Smooth muscle cell (in vitro differentiated cells): ENCODE measurements around the gene PIMREG. TPM values are rescaled to one million over a fixed set of nuclear protein-coding genes. Genes with fewer than 3 reads are reported as not detected.

Source experiments
- DNase-seq: peaks from one replicate; lab custom pipeline; 2025; ENCODE audit not compliant: unreplicated experiment; lab: John Stamatoyannopoulos, UW
- H2AFZ ChIP-seq: fragments of 200-600 bp; sonication (generic); 2 replicates; pipeline ENCODE4 v1.6.0; 2016; ENCODE audit warnings: antibody characterized with exemption, low read depth, mild to moderate bottlenecking
- H3F3A ChIP-seq: fragments of 200-600 bp; sonication (generic); 2 replicates; pipeline ENCODE4 v1.6.0; 2017; ENCODE audit warnings: antibody characterized with exemption, low read depth
- H3K27ac ChIP-seq: fragments of 200-600 bp; sonication (generic); 2 replicates; pipeline ENCODE4 v1.5.1; 2016; ENCODE audit warnings: low read depth, mild to moderate bottlenecking
- H3K27me3 ChIP-seq: fragments of 200-600 bp; sonication (generic); 2 replicates; pipeline ENCODE4 v1.6.1; 2016; ENCODE audit warnings: low read depth, mild to moderate bottlenecking
- H3K36me3 ChIP-seq: fragments of 200-600 bp; sonication (generic); 2 replicates; pipeline ENCODE4 v1.5.1; 2016; ENCODE audit warnings: low read depth
- H3K4me1 ChIP-seq: fragments of 200-600 bp; sonication (generic); 2 replicates; pipeline ENCODE4 v1.5.1; 2016; ENCODE audit warnings: low read depth
- H3K4me2 ChIP-seq: fragments of 200-600 bp; sonication (generic); 2 replicates; pipeline ENCODE4 v1.6.0; 2016; ENCODE audit warnings: mild to moderate bottlenecking
- H3K4me3 ChIP-seq: fragments of 200-600 bp; sonication (generic); 2 replicates; pipeline ENCODE4 v1.5.1; 2016; ENCODE audit warnings: mild to moderate bottlenecking
- H3K79me2 ChIP-seq: fragments of 200-600 bp; sonication (generic); 2 replicates; pipeline ENCODE4 v1.6.0; 2016; ENCODE audit warnings: low read depth, mild to moderate bottlenecking
- H3K9ac ChIP-seq: fragments of 200-600 bp; sonication (generic); 2 replicates; pipeline ENCODE4 v1.6.0; 2016; ENCODE audit warnings: low read depth
- H3K9me3 ChIP-seq: fragments of 200-600 bp; sonication (generic); replicated peaks from 2 replicates; pipeline ENCODE4 v1.5.1; 2016; ENCODE audit warnings: low read depth
- H4K20me1 ChIP-seq: fragments of 200-600 bp; sonication (generic); 2 replicates; pipeline ENCODE4 v1.6.0; 2016; ENCODE audit warnings: low read depth
- CTCF ChIP-seq: fragments of 200-600 bp; sonication (generic); IDR thresholded peaks from 2 replicates; pipeline ENCODE4 v1.5.1; 2017; ENCODE audit warnings: borderline replicate concordance, mild to moderate bottlenecking, antibody characterized with exemption; ENCODE audit not compliant: insufficient read depth, poor library complexity, severe bottlenecking
- WGBS: methylation state at CpG from one replicate; pipeline ENCODE4 v1.1.7; 2016; ENCODE audit warnings: low lambda C conversion rate; 5-methylcytosine and 5-hydroxymethylcytosine counted together
- polyA plus RNA-seq: library from polyadenylated mRNA; unstranded; fragments of >200 nt; fragmentation: Nextera tagmentation; extraction: Ambion mirVana; gene quantifications from 2 replicates; pipeline ENCODE4 v1.2.1, GENCODE V29; 2016
- total RNA-seq: library from RNA; depleted of rRNA; stranded (reverse); fragments of >200 nt; gene quantifications from 2 replicates; pipeline ENCODE4 v1.2.3, GENCODE V29; 2014

Gene PIMREG
- total and polyA plus RNA-seq, 2 experiments from 2014 or later = 3.5 to 11.7 TPM

GRCh38 chr17:6470751-6471521 is 26.7 kb downstream of the PIMREG start:
- Histone ChIP-seq H3K79me2 (no peaks in the 10 kb centered on the region), H3K4me2 (no peak overlapping the region), H3K9ac (no peak overlapping the region), H3K27me3 (no peaks in the 10 kb centered on the region), H3K4me3 (no peak overlapping the region), H3F3A (peaks cover 6% of the 10 kb centered on the region), H4K20me1 (no peaks in the 10 kb centered on the region), H3K36me3 (no peaks in the 10 kb centered on the region), H2AFZ (no peak overlapping the region), H3K27ac (no peak overlapping the region), H3K4me1 (peaks cover 26% of the 10 kb centered on the region), H3K9me3 (no peaks in the 10 kb centered on the region)
- no peak for TF ChIP-seq CTCF
- WGBS = 90% methylated on average over 17 of the region's 17 CpGs
- no peak for DNase-seq

- peaks cover 26% of the 10 kb centered on the region for H3K4me1 ChIP-seq
- H4K20me1 ChIP-seq = no peaks in the 10 kb centered on the region
- H3K4me3 ChIP-seq = no peak overlapping the region
- H3K79me2 ChIP-seq = no peaks in the 10 kb centered on the region
- no peaks in the 10 kb centered on the region for H3K36me3 ChIP-seq
- no peak overlapping the region for H2AFZ ChIP-seq
- peak overlapping the region; percentile 3 for H3K4me2 ChIP-seq
- WGBS = 78% methylated on average over 19 of the region's 19 CpGs
- H3K27ac ChIP-seq = no peak overlapping the region
- H3K9ac ChIP-seq = no peak overlapping the region
- no peaks in the 10 kb centered on the region for H3K27me3 ChIP-seq
- no peaks in the 10 kb centered on the region for H3K9me3 ChIP-seq
- no peak for TF ChIP-seq CTCF
- no peak for DNase-seq
- H3F3A ChIP-seq = peaks cover 9% of the 10 kb centered on the region
These were observed 27.5 kb downstream of the PIMREG start for GRCh38 chr17:6471531-6472465.

GRCh38 chr17:6472517-6472916 is 28.3 kb downstream of the PIMREG start:
- no peaks in the 10 kb centered on the region for H3K36me3 ChIP-seq
- H4K20me1 ChIP-seq = no peaks in the 10 kb centered on the region
- H3K9me3 ChIP-seq = no peaks in the 10 kb centered on the region
- peaks cover 26% of the 10 kb centered on the region for H3K4me1 ChIP-seq
- no peaks in the 10 kb centered on the region for H3K27me3 ChIP-seq
- peaks cover 9% of the 10 kb centered on the region for H3F3A ChIP-seq
- no peak for DNase-seq
- H2AFZ ChIP-seq = no peak overlapping the region
- H3K4me3 ChIP-seq = no peak overlapping the region
- H3K4me2 ChIP-seq = no peak overlapping the region
- no peak for TF ChIP-seq CTCF
- H3K27ac ChIP-seq = no peak overlapping the region
- WGBS = 91% methylated on average over 10 of the region's 10 CpGs
- no peak overlapping the region for H3K9ac ChIP-seq
- H3K79me2 ChIP-seq = no peaks in the 10 kb centered on the region
